HG02642 (cell line): ENCODE measurements around the gene SLX4IP.
"Not testable (repeated sequence)": the region's sequence is repeated elsewhere in the genome, so short reads cannot be mapped to it uniquely, and the experiment has no call there.

Experiments
- ATAC-seq: cut with Tn5 transposase; IDR thresholded peaks from one replicate; pipeline ENCODE4 v1.9.1; 2021; ENCODE audit warnings: mild to moderate bottlenecking; ENCODE audit not compliant: unreplicated experiment, poor library complexity

The SLX4IP gene

GRCh38 chr20:10617549-10618133 is 182.5 kb downstream of the SLX4IP start:
- not testable (repeated sequence) for ATAC-seq

GRCh38 chr20:10618611-10619245 is 183.6 kb downstream of the SLX4IP start:
- ATAC-seq: no peak

DNA sequence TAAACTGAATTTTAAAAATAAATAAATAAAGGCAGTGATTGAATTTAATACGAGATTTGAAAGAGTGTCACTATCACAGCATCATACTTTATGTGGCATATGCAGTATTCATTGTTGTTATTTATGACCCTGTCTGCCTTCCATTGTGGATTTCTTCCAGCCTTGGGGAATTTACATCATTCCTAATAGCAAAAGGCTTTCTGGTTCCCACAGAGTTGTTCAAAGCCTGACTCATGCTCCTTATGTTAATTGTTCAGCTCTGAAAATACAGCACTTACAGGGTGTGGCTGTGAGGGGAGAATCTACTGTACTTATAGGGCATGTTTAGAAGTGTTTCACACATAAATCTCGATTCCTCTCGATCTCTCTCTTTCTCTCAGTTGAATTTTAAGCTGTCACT is 184.3 kb downstream of the SLX4IP start:
- ATAC-seq: no peak

GRCh38 chr20:10621149-10621548 is 186.0 kb downstream of the SLX4IP start:
- ATAC-seq: no peak

DNA sequence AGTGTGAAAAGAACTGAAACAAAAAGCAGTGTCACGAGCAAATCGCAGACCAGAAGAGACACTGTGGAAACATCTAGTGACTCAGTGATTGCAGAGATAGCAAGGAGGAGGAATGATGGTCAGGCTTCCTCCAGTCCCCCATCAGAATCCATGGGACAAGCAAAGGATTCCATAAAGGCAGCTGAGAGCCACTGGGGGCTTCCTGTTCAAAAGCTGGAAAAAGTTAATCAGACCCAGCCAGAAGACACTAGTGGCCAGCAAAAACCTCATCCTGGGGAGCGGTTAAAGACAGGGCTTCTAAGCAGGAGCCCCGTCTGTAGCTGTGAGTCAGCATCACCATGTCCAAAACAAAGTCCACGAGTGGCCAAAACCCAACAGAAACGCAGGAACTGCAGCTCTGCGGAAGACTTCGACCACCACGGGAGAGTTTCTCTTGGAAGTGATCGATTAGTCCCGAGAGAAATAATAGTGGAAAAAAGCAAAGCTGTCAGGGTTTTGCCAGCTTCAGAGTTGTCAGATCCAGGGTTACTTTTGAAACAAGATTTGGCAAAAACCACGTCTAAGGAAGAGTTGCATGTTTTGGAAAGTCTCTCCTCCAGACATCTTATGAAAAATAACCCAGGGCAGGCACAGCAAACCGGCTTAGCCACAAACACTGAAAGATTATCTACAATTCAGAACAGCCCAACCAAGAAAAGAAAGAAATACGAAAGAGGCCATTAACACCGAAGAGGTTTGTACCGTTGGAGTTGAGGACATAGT is 187.7 kb downstream of the SLX4IP start:
- no peak for ATAC-seq

GRCh38 chr20:10625641-10626040 is 190.5 kb downstream of the SLX4IP start:
- no peak for ATAC-seq

DNA sequence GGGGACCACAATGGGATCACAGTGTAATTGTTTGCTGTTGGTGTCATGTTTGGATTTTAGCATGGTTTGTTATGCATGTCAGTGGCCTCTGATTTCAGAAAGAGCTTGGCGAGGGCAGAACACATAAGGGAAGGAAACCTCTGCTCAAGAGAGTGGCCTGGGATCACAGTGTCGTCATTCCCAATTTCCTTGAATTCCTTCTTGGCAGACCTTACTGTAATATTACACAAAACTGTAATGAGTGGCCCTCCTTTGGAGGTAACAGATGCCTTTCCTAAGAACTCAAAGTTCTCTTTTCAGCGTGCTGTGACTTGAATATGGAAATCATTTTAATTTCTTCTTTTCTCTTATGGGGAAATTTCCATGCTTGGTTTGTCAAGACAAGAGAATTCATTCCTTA is 191.8 kb downstream of the SLX4IP start:
- ATAC-seq: no peak

DNA sequence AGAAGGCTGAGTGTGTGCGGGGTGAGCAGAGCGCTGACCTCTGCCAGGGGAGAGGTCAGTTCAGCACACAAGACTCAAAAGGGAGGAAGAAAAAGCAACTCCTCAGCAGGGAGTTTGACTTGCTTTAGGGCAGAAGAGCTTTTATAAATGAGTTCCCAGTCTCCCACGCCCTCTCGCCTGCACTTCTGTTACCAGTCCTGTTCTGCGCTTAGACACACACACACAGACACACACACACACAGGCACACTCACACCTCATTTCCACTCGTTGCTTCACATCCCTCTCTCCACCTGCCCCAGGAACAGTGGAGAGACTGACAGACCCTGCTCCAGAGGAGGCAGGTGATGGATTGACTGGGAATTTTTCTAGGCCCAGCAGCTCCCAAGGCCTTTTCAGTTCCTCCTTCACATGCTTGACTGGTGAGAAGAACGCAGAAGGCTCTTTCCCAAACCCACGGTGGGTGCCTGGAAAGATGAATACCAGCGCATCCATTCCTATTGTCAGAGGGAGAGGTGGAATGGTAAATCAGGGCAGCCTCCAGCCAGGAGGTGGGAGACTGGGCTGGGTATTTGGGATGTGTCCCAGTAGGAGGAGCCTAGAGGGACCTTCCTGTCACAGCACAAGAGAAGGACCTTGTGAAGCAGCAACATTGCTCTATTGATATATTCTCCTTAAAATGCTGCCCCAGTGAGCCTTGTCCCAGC is 195.0 kb downstream of the SLX4IP start:
- no peak for ATAC-seq

DNA sequence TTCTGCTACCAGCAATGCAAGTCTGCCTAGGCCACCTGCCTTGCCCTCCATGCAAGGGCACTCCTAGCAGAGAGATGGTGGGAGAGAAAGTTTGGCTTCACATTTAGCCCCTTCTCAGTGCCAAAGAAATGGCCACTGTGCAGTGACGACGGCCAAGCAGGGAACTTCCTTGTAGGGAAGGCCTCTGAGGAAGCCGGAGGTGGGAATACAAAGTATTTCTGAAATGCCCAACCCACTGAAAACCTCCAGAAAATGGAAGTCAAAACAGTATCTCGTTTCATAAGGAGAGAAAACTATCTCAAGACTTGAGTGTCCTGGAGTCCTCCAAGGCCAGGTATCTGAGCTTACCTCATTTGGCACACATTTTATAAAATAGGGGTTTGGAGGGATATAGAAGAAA is 196.0 kb downstream of the SLX4IP start:
- no peak for ATAC-seq

- no peak for ATAC-seq
Measured at GRCh38 chr20:10632721-10633509, 197.8 kb downstream of the SLX4IP start.

- ATAC-seq: no peak
Measured at GRCh38 chr20:10633718-10634117, 198.6 kb downstream of the SLX4IP start.

DNA sequence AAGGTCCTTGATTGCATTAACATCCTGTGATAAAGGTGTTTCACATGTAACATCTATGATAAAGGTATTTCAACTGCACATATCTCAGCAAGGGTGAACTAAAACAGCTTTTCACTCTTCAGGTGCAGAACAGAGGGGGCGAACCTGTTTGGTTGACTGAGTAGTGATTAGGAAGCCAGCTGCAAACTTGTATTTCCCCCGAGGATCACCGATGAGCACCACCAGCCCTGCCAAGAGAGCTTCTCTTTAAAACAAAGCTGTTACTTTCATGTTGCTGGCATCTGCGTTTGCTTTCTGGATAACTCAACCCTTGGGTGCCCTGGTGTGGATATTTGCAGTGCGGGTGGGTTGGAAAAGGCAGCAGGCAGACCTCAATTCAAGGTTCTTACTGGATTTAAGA is 199.1 kb downstream of the SLX4IP start:
- ATAC-seq: no peak

DNA sequence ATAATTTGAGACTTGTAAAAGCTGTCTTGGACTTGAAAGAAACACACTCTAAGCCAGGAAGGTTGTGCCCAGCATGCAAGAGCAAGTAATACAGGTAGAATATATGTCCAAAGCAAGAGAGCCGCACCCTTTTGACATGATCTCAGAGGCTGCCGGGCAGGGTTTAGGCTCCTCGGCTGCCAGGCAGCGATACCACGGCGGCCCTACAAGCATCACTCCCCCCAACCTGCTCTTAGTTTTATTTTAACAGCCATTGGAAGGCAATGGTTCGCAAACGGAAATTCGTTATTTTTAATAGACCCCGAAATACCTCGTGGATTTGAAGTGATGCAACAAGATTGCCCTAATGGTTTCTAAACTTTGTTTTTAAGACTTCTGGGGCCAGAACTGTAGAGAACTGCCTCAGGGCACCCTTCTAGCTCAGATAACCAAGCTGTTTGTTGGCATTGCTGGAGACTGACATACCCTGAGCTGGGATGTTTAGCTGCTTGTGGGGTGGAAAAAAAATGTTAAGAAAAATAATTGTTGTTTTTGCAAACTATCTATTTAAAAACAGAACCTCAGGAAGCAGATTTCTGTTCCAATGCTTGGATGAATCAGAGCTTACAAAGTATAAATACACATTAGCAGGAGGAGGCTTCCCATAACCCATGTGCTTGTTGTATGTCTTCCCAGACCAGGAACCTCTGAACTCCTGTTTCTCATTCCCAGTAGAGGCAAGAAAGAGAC is 199.7 kb downstream of the SLX4IP start:
- ATAC-seq: no peak

DNA sequence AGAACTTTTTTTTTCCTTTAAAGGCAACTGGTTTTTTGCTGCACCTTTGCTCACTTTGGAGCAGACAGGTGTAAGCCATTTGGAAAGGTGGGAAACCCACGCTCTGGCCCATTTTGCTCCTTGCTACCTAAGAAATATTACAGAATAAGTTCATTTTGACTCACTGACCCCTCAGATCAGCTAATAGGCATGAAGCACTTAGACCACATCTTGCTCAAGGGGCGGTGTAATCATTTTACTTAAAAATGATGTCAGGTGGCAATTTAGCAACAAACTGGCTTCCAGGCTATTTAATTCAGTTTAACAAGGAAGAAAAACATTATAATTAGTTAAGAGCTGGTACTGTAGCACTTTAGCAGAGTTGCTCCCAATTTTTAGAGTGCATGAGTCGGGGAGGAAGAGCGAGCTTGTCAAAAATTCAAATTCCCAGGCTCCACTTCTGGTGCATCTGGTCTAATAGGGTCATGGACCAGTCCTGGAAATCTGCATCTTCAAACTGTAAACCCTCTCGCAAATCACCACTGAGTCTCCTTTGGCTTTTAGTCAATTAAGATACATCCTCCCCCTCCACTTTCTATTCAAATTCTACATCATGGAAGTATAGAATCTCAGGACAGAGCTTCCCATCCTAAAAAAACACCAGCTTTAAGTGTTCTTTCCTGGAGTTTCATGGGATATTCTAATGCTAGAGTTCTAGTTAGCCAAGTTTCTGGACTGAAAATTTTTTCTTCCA is 200.5 kb downstream of the SLX4IP start:
- no peak for ATAC-seq

- ATAC-seq: no peak
Measured at GRCh38 chr20:10636326-10636818, 201.3 kb downstream of the SLX4IP start.

- ATAC-seq: no peak
Measured at GRCh38 chr20:10637031-10637559, 202.0 kb downstream of the SLX4IP start.

GRCh38 chr20:10637563-10637962 is 202.5 kb downstream of the SLX4IP start:
- no peak for ATAC-seq

GRCh38 chr20:10639077-10639736 is 204.1 kb downstream of the SLX4IP start:
- no peak for ATAC-seq
